Measurements from ENCODE around the gene PTMS. TPM values are rescaled to one million over a fixed set of nuclear protein-coding genes. Genes with fewer than 3 reads are reported as not detected.

Gene PTMS
- total and polyA plus RNA-seq, 2 of the 13 experiments (the other 11 are each of a cell fraction or from before 2014, with no cell fraction given) = 40.5 to 82.4 TPM

GRCh38 chr12:6796576-6796975 is 30.4 kb downstream of the PTMS start (continued):
- TF ChIP-seq ZNF430 (CRISPR knock-in tag; IDR thresholded peaks at IDR 0.05) (no peak), NKX3-1 (CRISPR knock-in tag; IDR thresholded peaks at IDR 0.05) (no peak), GFI1 (CRISPR knock-in tag; IDR thresholded peaks at IDR 0.05; ENCODE audit: borderline replicate concordance) (peak; percentile 77; the same call in 1 of the 2 replicates), MAX (IDR thresholded peaks at IDR 0.05) (no peak), EED (CRISPR knock-in tag; IDR thresholded peaks at IDR 0.05) (no peak), CHCHD3 (CRISPR knock-in tag; IDR thresholded peaks at IDR 0.05) (no peak), ARHGAP35 (CRISPR knock-in tag; IDR thresholded peaks at IDR 0.05; ENCODE audit: borderline replicate concordance) (no peak), FOXA1 (IDR thresholded peaks at IDR 0.05) (no peak), FOXA1 (CRISPR knock-in tag; IDR thresholded peaks at IDR 0.05) (0 out of 2 replicates have a peak, but pooled peaks have one; percentile 5), KAT8 (CRISPR knock-in tag; IDR thresholded peaks at IDR 0.05) (no peak), UBTF (CRISPR knock-in tag; IDR thresholded peaks at IDR 0.05) (no peak), PBX2 (CRISPR knock-in tag; IDR thresholded peaks at IDR 0.05) (no peak), SKIL (CRISPR knock-in tag; IDR thresholded peaks at IDR 0.05; ENCODE audit: borderline replicate concordance) (no peak)

Data from HepG2 (cell line).